ENCODE results near the gene ATP6V1A.

Gene ATP6V1A

GRCh38 chr3:113795693-113796092 is 48.9 kb downstream of the ATP6V1A start:
- no peaks in the 10 kb centered on the region for H3K27me3 ChIP-seq (ENCODE audit: low read length)
- H2AFZ ChIP-seq (ENCODE audit: low read depth, low read length, severe bottlenecking), result no peak overlapping the region
- no peak overlapping the region for H3K4me3 ChIP-seq (ENCODE audit: insufficient read depth, low read length, poor library complexity, severe bottlenecking)
- no peaks in the 10 kb centered on the region for H3K79me2 ChIP-seq (ENCODE audit: insufficient read depth, low read length)
- no peak overlapping the region for H3K9ac ChIP-seq (ENCODE audit: low read length)
- no peak overlapping the region for H3K27ac ChIP-seq (ENCODE audit: low read depth, low read length)
- no peak for TF ChIP-seq EZH2phosphoT487 (conservative IDR thresholded peaks at IDR 0.05; ENCODE audit: low read length)
- TF ChIP-seq CTCF (IDR thresholded peaks at IDR 0.05; ENCODE audit: insufficient read depth, low read length, poor library complexity, severe bottlenecking), result no peak
- peaks cover 21% of the 10 kb centered on the region; the same call in 1 of the 2 replicates for H3K36me3 ChIP-seq (ENCODE audit: low read length)
- no peak overlapping the region for H3K4me2 ChIP-seq (ENCODE audit: low read depth, low read length, poor library complexity, severe bottlenecking)
- H4K20me1 ChIP-seq (ENCODE audit: low read depth, low read length), result no peaks in the 10 kb centered on the region
- no peaks in the 10 kb centered on the region for H3K9me2 ChIP-seq (replicated peaks; ENCODE audit: insufficient read depth, low read length)
- H3K9me3 ChIP-seq (ENCODE audit: insufficient read depth, low read length), result no peaks in the 10 kb centered on the region
- H3F3A ChIP-seq (ENCODE audit: insufficient read depth), result no peaks in the 10 kb centered on the region

- Histone ChIP-seq H3K4me3 (ENCODE audit: insufficient read depth, low read length, poor library complexity, severe bottlenecking) (no peak overlapping the region), H3K9me2 (replicated peaks; ENCODE audit: insufficient read depth, low read length) (no peaks in the 10 kb centered on the region), H3K27me3 (ENCODE audit: low read length) (no peaks in the 10 kb centered on the region), H3K4me2 (ENCODE audit: low read depth, low read length, poor library complexity, severe bottlenecking) (no peak overlapping the region), H3K27ac (ENCODE audit: low read depth, low read length) (no peak overlapping the region), H3F3A (ENCODE audit: insufficient read depth) (0 out of 2 replicates have a peak, but pooled peaks cover 6% of the 10 kb centered on the region), H3K9me3 (ENCODE audit: insufficient read depth, low read length) (no peaks in the 10 kb centered on the region), H3K79me2 (ENCODE audit: insufficient read depth, low read length) (no peaks in the 10 kb centered on the region), H2AFZ (ENCODE audit: low read depth, low read length, severe bottlenecking) (no peak overlapping the region), H4K20me1 (ENCODE audit: low read depth, low read length) (no peaks in the 10 kb centered on the region), H3K36me3 (ENCODE audit: low read length) (peaks cover 30% of the 10 kb centered on the region; the same call in 1 of the 2 replicates), H3K9ac (ENCODE audit: low read length) (no peak overlapping the region)
- no peak for TF ChIP-seq CTCF (IDR thresholded peaks at IDR 0.05; ENCODE audit: insufficient read depth, low read length, poor library complexity, severe bottlenecking)
- TF ChIP-seq EZH2phosphoT487 (conservative IDR thresholded peaks at IDR 0.05; ENCODE audit: low read length), result no peak
These were observed 56.1 kb downstream of the ATP6V1A start for GRCh38 chr3:113802795-113803455.

- H2AFZ ChIP-seq (ENCODE audit: low read depth, low read length, severe bottlenecking), result no peak overlapping the region
- H3K36me3 ChIP-seq (ENCODE audit: low read length), result peaks cover 23% of the 10 kb centered on the region; the same call in 1 of the 2 replicates
These were observed 57.8 kb downstream of the ATP6V1A start for GRCh38 chr3:113804661-113805060.

GRCh38 chr3:113805249-113805648 is 58.4 kb downstream of the ATP6V1A start:
- H3K27me3 ChIP-seq (ENCODE audit: low read length), result no peaks in the 10 kb centered on the region
- H3K9me2 ChIP-seq (replicated peaks; ENCODE audit: insufficient read depth, low read length), result no peaks in the 10 kb centered on the region
- no peak for TF ChIP-seq EZH2phosphoT487 (conservative IDR thresholded peaks at IDR 0.05; ENCODE audit: low read length)
- TF ChIP-seq CTCF (IDR thresholded peaks at IDR 0.05; ENCODE audit: insufficient read depth, low read length, poor library complexity, severe bottlenecking), result no peak
- H3K9ac ChIP-seq (ENCODE audit: low read length), result no peak overlapping the region
- 0 out of 2 replicates have a peak, but pooled peaks cover 6% of the 10 kb centered on the region for H3F3A ChIP-seq (ENCODE audit: insufficient read depth)
- H4K20me1 ChIP-seq (ENCODE audit: low read depth, low read length), result no peaks in the 10 kb centered on the region
- no peak overlapping the region for H3K4me3 ChIP-seq (ENCODE audit: insufficient read depth, low read length, poor library complexity, severe bottlenecking)
- no peaks in the 10 kb centered on the region for H3K9me3 ChIP-seq (ENCODE audit: insufficient read depth, low read length)
- no peak overlapping the region for H3K27ac ChIP-seq (ENCODE audit: low read depth, low read length)
- H3K36me3 ChIP-seq (ENCODE audit: low read length), result peaks cover 22% of the 10 kb centered on the region; the same call in 1 of the 2 replicates
- no peak overlapping the region for H3K4me2 ChIP-seq (ENCODE audit: low read depth, low read length, poor library complexity, severe bottlenecking)
- H3K79me2 ChIP-seq (ENCODE audit: insufficient read depth, low read length), result no peaks in the 10 kb centered on the region
- H2AFZ ChIP-seq (ENCODE audit: low read depth, low read length, severe bottlenecking), result no peak overlapping the region

More at GRCh38 chr3:113804661-113805060, 57.8 kb downstream of the ATP6V1A start:
- H3K79me2 ChIP-seq (ENCODE audit: insufficient read depth, low read length), result no peaks in the 10 kb centered on the region
- no peak overlapping the region for H3K27ac ChIP-seq (ENCODE audit: low read depth, low read length)
- H3F3A ChIP-seq (ENCODE audit: insufficient read depth), result 0 out of 2 replicates have a peak, but pooled peaks cover 6% of the 10 kb centered on the region
- H3K4me3 ChIP-seq (ENCODE audit: insufficient read depth, low read length, poor library complexity, severe bottlenecking), result no peak overlapping the region
- no peak overlapping the region for H3K9ac ChIP-seq (ENCODE audit: low read length)
- no peaks in the 10 kb centered on the region for H4K20me1 ChIP-seq (ENCODE audit: low read depth, low read length)
- no peak for TF ChIP-seq EZH2phosphoT487 (conservative IDR thresholded peaks at IDR 0.05; ENCODE audit: low read length)
- H3K9me3 ChIP-seq (ENCODE audit: insufficient read depth, low read length), result no peaks in the 10 kb centered on the region
- no peak overlapping the region for H3K4me2 ChIP-seq (ENCODE audit: low read depth, low read length, poor library complexity, severe bottlenecking)
- H3K9me2 ChIP-seq (replicated peaks; ENCODE audit: insufficient read depth, low read length), result no peaks in the 10 kb centered on the region
- no peaks in the 10 kb centered on the region for H3K27me3 ChIP-seq (ENCODE audit: low read length)
